ENCODE data around the gene EFCC1.
"Not testable (repeated sequence)": the region's sequence is repeated elsewhere in the genome, so short reads cannot be mapped to it uniquely, and the experiment has no call there.

EFCC1 gene

DNA sequence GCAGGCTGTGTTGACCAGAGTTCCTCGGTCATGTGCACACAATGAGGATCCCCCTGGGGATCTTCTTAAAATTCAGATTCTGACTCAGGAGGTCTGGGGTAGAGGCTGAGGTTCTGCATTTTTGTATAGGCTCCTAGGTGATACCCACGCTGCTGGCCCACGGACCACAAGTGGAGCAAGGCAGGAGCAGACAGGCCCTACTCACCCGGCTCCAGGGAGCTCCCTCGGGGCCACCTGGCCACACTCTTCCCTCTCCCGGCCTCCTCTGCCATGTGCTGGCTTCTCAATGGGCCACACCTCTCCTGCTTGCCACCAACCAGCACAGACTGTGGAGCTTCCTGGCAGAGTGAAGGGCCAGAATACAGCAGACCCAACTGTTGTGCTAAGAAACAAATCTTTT lies 83.4 kb downstream of the EFCC1 start:
- DNase-seq: no peak

DNA sequence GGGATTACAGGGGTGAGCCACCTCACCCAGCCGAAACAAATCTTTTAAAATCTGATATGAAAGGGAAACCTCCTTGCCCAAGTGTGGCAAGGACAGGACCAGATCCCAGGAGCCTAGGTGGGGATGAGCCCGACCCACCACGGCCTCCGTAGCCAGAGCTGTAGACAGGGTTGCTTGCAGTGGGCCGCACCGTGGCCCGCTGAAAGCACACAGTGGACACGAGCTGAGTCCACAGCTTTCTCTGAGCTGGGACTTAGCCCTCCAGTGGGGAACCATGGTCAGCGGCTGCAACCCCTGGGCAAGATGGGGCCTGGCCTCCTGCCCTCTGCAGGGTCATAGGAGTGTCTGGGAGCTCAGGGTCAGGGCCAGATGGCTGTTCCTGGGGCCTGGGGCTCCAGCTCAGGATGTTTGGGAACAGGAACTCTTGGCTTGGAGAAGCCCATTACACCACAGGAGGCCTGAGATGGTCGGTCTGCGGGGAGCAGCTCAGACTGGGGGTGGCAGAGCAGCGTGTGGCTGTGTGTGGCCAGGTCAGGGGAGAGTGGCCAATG lies 84.1 kb downstream of the EFCC1 start:
- no peak for DNase-seq

DNA sequence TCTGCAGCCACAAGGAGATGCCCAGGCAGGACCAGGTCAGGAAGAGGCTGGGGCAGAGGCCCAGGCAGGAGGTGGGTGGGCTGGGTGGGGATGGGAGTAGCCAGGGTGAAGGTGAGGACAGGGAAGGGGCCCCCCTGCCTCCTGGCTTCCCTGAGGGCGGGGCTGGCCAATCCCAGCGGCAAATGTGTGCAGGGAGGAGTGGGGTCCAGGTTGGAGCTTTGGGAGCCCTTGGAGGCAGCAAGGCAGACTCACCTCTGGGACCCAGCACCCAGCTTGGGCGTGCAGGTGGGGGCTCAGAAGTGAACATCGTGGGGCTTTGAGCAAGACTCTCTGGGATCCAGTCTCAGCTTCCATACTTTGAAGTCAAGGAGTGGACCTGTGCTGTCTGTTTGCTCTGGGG lies 84.7 kb downstream of the EFCC1 start:
- DNase-seq: no peak

DNA sequence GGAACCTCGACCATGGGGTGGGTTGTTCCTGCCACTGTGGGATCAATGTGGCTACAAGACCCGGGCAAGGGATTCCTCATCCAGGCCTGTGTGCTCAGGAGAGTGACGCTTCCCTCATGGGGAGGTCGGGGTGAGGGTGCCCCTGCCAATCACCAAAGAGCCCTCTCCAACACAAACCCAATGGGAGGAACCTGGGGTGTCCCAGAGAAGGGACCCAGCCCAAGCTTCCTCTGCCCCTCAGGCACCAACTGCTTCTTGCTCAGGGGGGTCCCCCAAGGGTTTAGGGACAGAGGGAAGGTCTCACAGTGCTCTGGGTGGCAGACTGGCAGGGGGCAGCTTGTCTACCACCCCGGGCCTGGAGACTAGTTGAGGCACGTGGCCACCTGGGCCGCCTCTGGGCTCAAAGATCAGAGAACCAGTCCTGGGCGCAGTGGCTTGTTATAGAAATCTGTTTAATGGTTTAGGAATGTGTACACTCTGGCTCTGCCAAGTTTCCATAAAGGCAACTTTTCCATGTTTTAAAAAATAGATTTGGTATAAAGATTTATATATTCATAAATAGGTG lies 86.1 kb downstream of the EFCC1 start:
- DNase-seq: no peak

DNA sequence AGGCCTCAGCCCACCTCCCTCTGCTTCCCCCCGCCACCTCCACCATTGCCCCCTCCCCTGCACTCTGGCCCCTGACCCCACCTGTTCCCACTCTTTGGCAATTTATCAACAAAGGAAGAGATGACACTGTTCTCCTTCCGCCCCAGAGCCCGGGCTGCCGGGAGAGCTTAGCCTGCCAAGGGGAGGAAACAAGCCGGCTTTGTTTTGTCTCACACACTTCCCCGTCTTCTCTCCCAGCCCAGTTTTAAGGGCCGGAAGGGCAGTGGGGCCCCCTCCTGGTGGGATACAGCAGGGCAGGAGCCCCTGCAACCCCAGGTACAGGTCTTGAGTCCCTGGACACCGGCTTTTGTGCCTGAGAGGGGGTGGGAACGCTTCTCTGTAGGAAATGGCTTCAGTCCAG lies 86.8 kb downstream of the EFCC1 start:
- peak in 1 of 2 donors; percentile 62 for DNase-seq

DNA sequence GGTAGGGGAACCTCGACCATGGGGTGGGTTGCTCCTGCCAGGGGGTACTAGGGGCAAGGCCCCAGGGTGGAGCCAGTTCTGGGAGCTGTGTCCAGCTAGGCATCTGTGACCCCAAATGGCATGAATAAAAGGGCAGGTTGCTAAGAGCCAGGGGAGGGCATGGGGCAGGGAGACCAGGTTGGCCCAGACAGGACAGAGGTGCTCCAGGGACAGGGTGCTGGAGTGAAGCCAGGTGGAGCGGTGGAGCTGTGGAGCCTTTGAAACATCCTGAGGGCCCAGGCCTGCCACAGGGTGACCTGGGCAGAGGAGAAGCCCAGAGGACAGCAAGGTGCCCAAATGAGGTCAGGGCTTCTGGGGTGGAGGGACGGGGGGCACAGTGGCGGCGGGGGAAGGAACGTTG lies 87.2 kb downstream of the EFCC1 start:
- not testable (repeated sequence) for DNase-seq
